Measurements from ENCODE around the gene TTC31.

The TTC31 gene

DNA sequence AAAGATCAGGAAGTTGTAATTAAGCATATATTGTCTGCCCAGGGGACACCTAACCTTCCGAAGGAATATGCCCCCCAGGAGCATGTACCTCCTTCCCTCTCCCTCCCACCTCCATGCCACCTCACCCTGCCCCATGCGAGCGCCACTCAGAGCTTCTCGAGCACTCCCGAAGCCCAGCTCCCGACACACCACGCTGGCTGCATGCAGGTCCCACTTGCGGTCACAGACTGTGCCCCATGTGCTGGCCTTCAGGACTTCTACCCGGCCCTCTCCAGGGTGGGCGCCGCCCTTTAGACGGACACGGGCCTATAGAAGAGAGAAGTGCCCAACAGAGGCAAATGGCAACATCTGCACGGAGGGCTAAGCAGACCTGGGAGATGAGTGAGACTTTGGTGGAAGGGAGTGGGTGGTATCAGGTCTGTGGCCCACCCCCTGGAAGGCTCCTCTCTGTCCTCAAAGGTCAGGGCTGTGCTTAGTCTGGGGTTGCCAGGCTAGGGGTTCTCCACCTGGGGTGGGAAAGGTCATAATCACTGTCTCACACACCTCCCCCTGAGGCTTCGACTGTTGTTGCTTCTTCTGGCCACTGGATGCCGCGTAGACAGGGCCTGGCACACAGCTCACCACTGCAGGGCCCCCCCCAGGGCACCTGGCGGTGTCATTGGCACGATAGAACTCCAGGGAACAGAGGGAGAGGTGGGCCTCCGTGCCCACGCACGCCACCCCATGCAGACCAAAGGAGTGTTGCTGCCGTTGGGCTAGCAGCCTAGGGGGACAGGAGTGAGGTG, 53.5 kb downstream of the TTC31 start:
- no peak for DNase-seq

GRCh38 chr2:74537140-74537539, 54.3 kb downstream of the TTC31 start:
- DNase-seq: no peak
- no peak for TF ChIP-seq POLR2A (IDR thresholded peaks at IDR 0.05; ENCODE audit: low read length)

More for the DNA sequence above, 53.5 kb downstream of the TTC31 start:
- TF ChIP-seq GATA1 (IDR thresholded peaks at IDR 0.05; ENCODE audit: low read depth, low read length) (no peak), POLR2A (IDR thresholded peaks at IDR 0.05; ENCODE audit: low read length) (no peak)

- no peak for TF ChIP-seq POLR2A (IDR thresholded peaks at IDR 0.05; ENCODE audit: low read length)
- TF ChIP-seq GATA1 (IDR thresholded peaks at IDR 0.05; ENCODE audit: low read depth, low read length): no peak
- DNase-seq: no peak
Measured at GRCh38 chr2:74538881-74539339, 56.0 kb downstream of the TTC31 start.

- TF ChIP-seq GATA1 (IDR thresholded peaks at IDR 0.05; ENCODE audit: low read depth, low read length) (no peak), POLR2A (IDR thresholded peaks at IDR 0.05; ENCODE audit: low read length) (no peak)
- DNase-seq: no peak
Measured at GRCh38 chr2:74540291-74540690, 57.4 kb downstream of the TTC31 start.

- no peak for DNase-seq
- TF ChIP-seq GATA1 (IDR thresholded peaks at IDR 0.05; ENCODE audit: low read depth, low read length): no peak
- TF ChIP-seq POLR2A (IDR thresholded peaks at IDR 0.05; ENCODE audit: low read length): no peak
Measured at GRCh38 chr2:74542978-74543377, 60.1 kb downstream of the TTC31 start.
